Spleen (tissue), 7 donors: Measurements from ENCODE around the gene TEX13D.

ENCODE experiments used
- POLR2A ChIP-seq, 3 donors: fragments of 450-650 bp; IDR thresholded peaks; one replicate each; pipeline ENCODE4 v1.5.1; 2017; ENCODE audit warnings: antibody characterized with exemption in 3 of 3, mild to moderate bottlenecking in 1 of 3
- TF ChIP-seq, protein P1 (sequence below), 11 experiments: fragments of 200-600 bp in 7 of 11; fragments of 450-650 bp in 4 of 11; sonication (generic) in 4 of 11; IDR thresholded peaks in 8 of 11; conservative IDR thresholded peaks in 3 of 11; 1 replicate in 7 of 11; 2 replicates in 4 of 11; pipeline versions ENCODE4 v1.4.0 to v1.8.0; 2016 to 2021; ENCODE audit warnings: antibody characterized with exemption in 11 of 11, inconsistent platforms in 4 of 11, mild to moderate bottlenecking in 1 of 11
- donor health status: DM: no; HTN: no; CAD: no; lungs with moderate emphysema.
- donor health status: DM: no; HTN: no; CAD: no.
- donor health status: DM: no; HTN: no; CAD: no.

DNA sequence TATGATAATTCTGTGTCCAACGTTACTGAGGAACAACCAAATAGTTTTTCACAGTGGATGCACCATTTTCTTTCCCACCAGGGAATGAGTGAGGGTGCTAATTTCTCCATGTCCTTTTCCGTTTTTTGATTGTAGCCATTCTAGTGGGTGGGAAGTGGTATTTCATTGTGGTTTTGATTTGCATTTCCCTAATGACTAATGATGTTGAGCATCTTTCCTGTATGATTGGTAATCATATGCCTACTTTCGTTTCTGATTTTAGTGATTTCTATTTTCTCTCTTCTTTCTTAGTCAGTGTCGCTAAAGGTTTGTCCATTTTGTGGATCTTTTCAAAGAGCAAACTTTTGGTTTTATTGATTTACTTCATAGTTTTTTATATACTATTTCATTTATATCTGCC lies 32.1 kb upstream of the TEX13D start:
- TF ChIP-seq, protein P1, sequence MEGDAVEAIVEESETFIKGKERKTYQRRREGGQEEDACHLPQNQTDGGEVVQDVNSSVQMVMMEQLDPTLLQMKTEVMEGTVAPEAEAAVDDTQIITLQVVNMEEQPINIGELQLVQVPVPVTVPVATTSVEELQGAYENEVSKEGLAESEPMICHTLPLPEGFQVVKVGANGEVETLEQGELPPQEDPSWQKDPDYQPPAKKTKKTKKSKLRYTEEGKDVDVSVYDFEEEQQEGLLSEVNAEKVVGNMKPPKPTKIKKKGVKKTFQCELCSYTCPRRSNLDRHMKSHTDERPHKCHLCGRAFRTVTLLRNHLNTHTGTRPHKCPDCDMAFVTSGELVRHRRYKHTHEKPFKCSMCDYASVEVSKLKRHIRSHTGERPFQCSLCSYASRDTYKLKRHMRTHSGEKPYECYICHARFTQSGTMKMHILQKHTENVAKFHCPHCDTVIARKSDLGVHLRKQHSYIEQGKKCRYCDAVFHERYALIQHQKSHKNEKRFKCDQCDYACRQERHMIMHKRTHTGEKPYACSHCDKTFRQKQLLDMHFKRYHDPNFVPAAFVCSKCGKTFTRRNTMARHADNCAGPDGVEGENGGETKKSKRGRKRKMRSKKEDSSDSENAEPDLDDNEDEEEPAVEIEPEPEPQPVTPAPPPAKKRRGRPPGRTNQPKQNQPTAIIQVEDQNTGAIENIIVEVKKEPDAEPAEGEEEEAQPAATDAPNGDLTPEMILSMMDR (IDR thresholded peaks at IDR 0.05 in 8 of 11, conservative IDR thresholded peaks at IDR 0.05 in 3 of 11), result no peak
- TF ChIP-seq POLR2A (IDR thresholded peaks at IDR 0.05), result no peak
